Activated CD4-positive, alpha-beta T cell treated with anti-CD3 and anti-CD28 coated beads for 4 hours (primary cell): ENCODE data around the gene IVL.

Source experiments
- DNase-seq, 2 donors: peaks; one replicate each; pipeline ENCODE4 v3.0.0-alpha.2; 2020

Gene IVL

DNA sequence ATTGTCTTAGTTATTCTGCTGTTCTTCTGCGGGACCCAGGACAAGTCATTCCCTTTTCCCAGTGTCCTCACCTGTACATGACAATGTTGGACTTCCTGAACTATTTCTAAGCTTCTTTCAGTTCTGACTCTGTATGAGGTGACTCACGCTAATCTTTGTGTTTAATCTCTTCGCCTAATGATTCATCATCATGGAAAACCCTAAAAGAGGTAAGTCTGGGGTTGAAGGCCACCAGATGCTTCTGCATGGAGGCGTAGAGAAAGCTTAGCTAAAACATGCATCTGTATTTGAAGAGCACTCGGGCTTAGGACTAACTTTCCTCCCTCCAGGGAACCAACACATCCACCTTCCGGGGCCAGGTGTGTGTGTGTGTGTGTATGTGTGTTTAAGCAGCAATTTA is 46.1 kb downstream of the IVL start:
- no peak for DNase-seq

DNA sequence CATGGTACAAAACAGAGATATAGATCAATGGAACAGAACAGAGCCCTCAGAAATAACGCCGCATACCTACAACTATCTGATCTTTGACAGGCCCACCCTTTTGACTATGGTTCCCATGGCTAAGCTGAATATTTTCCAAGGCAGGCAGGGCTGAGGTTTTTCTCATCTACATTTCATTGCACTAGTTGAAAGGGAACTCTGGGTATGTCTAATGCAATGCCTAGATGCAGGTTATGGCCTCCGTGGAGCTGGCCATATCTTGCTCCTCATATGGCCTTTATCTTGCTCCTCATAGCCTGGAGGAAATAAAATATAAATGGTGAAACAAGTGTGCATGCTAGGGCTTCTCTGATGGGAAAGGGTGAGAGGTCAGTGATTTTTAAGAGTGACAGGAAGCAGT is 49.2 kb downstream of the IVL start:
- no peak for DNase-seq

DNA sequence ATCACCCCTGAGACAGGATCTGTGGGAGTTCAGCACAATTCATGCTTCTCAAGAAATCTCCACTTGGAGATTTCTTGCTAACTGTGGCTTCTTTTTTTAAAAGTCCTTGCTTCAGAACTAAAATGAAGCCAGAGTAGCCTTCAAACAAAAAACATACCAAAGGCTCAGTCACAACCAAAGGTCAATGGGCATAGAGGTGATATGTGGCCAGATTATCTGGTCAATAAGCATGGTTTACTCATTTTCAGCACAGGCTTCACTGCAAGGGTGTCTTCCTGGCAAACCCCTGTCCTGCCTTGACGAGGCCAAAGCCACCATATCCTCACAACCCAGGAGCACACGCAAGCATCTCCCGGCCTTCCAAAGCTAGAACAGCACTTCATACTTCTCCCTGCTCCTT is 50.9 kb downstream of the IVL start:
- DNase-seq: no peak

DNA sequence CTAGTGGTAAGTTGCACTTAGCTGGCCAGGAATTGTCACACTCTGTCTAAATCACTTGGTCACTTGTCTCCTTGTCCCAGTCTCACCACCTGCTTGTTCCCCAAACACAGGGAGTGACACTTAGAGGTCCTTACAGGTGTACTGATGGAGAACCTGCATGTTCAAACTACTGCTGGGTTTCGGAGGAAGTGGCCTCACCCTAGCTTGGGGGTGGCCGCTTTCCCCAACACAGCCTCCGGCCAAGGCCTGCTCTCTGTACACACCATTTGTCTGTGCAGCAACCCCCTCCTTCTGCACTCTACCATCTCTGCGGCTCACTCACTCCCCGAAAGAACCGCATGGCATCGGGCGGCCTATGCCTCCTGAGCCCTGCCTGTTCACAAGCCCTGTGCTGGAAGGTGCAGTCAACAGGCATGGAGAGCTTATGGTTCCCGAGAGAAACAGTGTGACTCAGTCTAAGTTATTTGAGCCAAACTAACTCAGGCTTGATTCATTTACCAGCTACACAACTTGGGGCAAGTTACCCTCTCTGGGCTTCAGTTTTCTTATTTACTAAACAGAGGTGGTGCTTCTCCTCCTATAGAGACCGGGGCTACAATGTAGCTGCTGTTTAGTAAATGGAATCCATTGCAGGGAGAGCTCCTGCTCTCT is 51.6 kb downstream of the IVL start:
- no peak for DNase-seq

DNA sequence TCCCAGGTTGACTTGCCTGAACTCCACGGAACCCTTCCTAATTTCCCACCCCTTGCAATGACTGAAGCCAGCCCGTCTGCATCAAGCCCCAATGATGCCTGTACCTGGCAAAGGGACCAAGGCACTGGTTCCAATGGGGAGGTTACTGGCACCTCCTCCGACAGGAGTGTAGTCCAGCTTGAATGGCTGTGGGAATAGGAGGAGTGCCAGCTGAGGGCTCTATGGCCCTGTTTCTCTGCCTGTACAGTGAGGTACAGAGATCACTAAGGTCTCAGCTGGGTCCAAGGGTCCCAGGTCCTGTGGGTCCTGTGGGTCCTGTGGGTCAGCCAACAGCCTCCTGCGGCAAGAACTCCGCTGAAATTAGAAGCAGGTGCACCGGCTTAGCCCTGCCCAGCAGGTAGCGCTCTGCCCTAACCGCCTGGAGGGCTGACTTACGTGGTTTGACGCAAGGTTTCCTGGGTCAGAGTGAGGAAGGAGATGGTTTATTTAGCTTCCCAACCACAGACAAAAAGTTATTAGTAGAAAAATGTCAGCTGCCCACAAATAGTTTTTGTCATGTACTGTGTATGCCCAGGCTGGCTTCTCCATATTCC is 52.2 kb downstream of the IVL start:
- DNase-seq: no peak
